ENCODE results near the gene HERC2. TPM values are rescaled to one million over a fixed set of nuclear protein-coding genes. Genes with fewer than 3 reads are reported as not detected.

HERC2 gene
- total and polyA plus RNA-seq, 2 of the 4 experiments (the other 2 are of a cell fraction) = 20.8 to 28.9 TPM

DNA sequence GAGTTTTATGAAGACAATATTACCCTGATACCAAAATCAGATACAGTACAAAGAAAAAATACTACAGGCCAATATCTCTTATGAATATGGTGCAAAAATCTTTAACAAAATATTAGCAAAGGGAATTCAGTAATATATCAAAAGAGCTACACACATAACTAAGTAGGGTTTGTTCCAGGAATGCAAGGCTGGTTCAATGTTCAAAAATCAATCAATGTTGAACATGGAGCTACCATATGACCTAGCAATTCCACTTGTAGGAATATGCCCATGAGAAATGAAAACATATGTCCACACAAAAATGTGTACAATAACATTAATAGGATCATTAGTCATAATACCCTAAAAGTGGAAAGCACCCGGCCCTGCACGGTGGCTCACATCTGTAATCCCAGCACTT lies 230.7 kb downstream of the HERC2 start:
- Histone ChIP-seq H3K4me3 (ENCODE audit: insufficient read depth, low read depth, low read length) (no peak overlapping the region), H3K56ac (ENCODE audit: extremely low read depth, insufficient read depth, low read length) (no peak overlapping the region), H4K8ac (ENCODE audit: low read depth in 2 of 2, low read length in 2 of 2) (no peak overlapping the region), H3K18ac (ENCODE audit: low read depth, low read length) (no peak overlapping the region), H2BK5ac (ENCODE audit: low read depth, low read length, poor library complexity, severe bottlenecking) (no peak overlapping the region), H3K14ac (replicated peaks; ENCODE audit: low read depth, low read length) (no peak overlapping the region), H4K20me1 (ENCODE audit: insufficient read depth, low read length) (no peaks in the 10 kb centered on the region), H2AFZ (replicated peaks; ENCODE audit: low read length, poor library complexity) (no peak overlapping the region), H3K79me1 (ENCODE audit: low read depth in 1 of 2, low read length in 2 of 2) (no peaks in the 10 kb centered on the region), H4K91ac (ENCODE audit: insufficient read depth, low read depth, low read length) (no peak overlapping the region), H2AK5ac (ENCODE audit: low read depth, low read length) (no peak overlapping the region), H3K4me2 (ENCODE audit: low read depth, low read length) (no peak overlapping the region), H2BK20ac (ENCODE audit: low read depth, low read length) (no peak overlapping the region), H2AK9ac (replicated peaks; ENCODE audit: low read depth, low read length, poor library complexity) (no peak overlapping the region), H2BK15ac (ENCODE audit: low read depth, low read length) (no peak overlapping the region), H3K4me1 (ENCODE audit: control insufficient read depth, insufficient read depth, low read length) (no peaks in the 10 kb centered on the region), H3K27me3 (ENCODE audit: control insufficient read depth, insufficient read depth, low read length) (peaks cover 18% of the 10 kb centered on the region), H3K9me3 (ENCODE audit: control insufficient read depth, insufficient read depth, low read length) (0 out of 2 replicates have a peak, but pooled peaks cover 3% of the 10 kb centered on the region), H3K9me1 (ENCODE audit: insufficient read depth, low read length) (no peaks in the 10 kb centered on the region), H4K5ac (ENCODE audit: low read depth, low read length) (no peak overlapping the region), H3K9ac (ENCODE audit: low read depth, low read length) (no peak overlapping the region), H3K23ac (ENCODE audit: low read depth, low read length) (no peak overlapping the region), H3K36me3 (ENCODE audit: control insufficient read depth, insufficient read depth, low read length) (no peaks in the 10 kb centered on the region), H2BK120ac (ENCODE audit: low read depth, low read length) (no peak overlapping the region), H3K4ac (ENCODE audit: low read depth, low read length) (no peak overlapping the region), H3K27ac (ENCODE audit: insufficient read depth, low read length) (no peak overlapping the region)
- ChIA-PET POLR2A (ENCODE audit: unreplicated experiment) (no interaction called here), CTCF (no interaction called here)
- TF ChIP-seq NFE2L2 (IDR thresholded peaks at IDR 0.05; ENCODE audit: low read depth, low read length) (no peak), MAZ (IDR thresholded peaks at IDR 0.05; ENCODE audit: borderline replicate concordance, low read depth, low read length) (no peak), FOS (IDR thresholded peaks at IDR 0.05; ENCODE audit: low read depth, low read length) (no peak), CEBPB (IDR thresholded peaks at IDR 0.05; ENCODE audit: low read depth, low read length) (no peak), CHD1 (IDR thresholded peaks at IDR 0.05; ENCODE audit: low read depth, low read length) (no peak), RCOR1 (IDR thresholded peaks at IDR 0.05; ENCODE audit: insufficient replicate concordance, low read length) (no peak), RAD21 (IDR thresholded peaks at IDR 0.05; ENCODE audit: low read length) (no peak), MAFK (IDR thresholded peaks at IDR 0.05; ENCODE audit: low read depth, low read length) (no peak), MXI1 (IDR thresholded peaks at IDR 0.05; ENCODE audit: borderline replicate concordance, low read depth, low read length) (no peak), BHLHE40 (IDR thresholded peaks at IDR 0.05; ENCODE audit: low read depth, low read length) (no peak), POLR2A (IDR thresholded peaks at IDR 0.05; ENCODE audit: low read depth, low read length) (no peak), SMC3 (IDR thresholded peaks at IDR 0.05; ENCODE audit: low read depth, low read length) (no peak)
- TF ChIP-seq, protein P1, sequence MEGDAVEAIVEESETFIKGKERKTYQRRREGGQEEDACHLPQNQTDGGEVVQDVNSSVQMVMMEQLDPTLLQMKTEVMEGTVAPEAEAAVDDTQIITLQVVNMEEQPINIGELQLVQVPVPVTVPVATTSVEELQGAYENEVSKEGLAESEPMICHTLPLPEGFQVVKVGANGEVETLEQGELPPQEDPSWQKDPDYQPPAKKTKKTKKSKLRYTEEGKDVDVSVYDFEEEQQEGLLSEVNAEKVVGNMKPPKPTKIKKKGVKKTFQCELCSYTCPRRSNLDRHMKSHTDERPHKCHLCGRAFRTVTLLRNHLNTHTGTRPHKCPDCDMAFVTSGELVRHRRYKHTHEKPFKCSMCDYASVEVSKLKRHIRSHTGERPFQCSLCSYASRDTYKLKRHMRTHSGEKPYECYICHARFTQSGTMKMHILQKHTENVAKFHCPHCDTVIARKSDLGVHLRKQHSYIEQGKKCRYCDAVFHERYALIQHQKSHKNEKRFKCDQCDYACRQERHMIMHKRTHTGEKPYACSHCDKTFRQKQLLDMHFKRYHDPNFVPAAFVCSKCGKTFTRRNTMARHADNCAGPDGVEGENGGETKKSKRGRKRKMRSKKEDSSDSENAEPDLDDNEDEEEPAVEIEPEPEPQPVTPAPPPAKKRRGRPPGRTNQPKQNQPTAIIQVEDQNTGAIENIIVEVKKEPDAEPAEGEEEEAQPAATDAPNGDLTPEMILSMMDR (conservative IDR thresholded peaks at IDR 0.05; ENCODE audit: low read depth, low read length) = no peak
- TF ChIP-seq, protein P2, sequence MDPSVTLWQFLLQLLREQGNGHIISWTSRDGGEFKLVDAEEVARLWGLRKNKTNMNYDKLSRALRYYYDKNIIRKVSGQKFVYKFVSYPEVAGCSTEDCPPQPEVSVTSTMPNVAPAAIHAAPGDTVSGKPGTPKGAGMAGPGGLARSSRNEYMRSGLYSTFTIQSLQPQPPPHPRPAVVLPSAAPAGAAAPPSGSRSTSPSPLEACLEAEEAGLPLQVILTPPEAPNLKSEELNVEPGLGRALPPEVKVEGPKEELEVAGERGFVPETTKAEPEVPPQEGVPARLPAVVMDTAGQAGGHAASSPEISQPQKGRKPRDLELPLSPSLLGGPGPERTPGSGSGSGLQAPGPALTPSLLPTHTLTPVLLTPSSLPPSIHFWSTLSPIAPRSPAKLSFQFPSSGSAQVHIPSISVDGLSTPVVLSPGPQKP (IDR thresholded peaks at IDR 0.05; ENCODE audit: borderline replicate concordance, low read depth, low read length) = no peak
- ATAC-seq (ENCODE audit: low read depth) (no peak), DNase-seq (no peak)
- no TSS peak for BruUV-seq (replicated peaks)
- no CpG with 5 or more reads among the region's 2 CpGs for WGBS, 2 experiments (ENCODE audit: extremely low coverage in 2 of 2, insufficient read length in 1 of 2)
- in situ Hi-C loops (cut with MboI; ENCODE audit: low sequenced_read_pairs) (no loop called here), dilution Hi-C loops (cut with HindIII; ENCODE audit: low sequenced_read_pairs, unreplicated experiment) (no loop called here), intact Hi-C loops (cut with micrococcal nuclease) (no loop called here)
